Measurements from ENCODE around the gene INSC.

- TF ChIP-seq POLR2A (IDR thresholded peaks at IDR 0.05) (no peak), CTCF (IDR thresholded peaks at IDR 0.05) (no peak)
These were observed 39.6 kb upstream of the INSC start for GRCh38 chr11:15075162-15075526.
